Heart left ventricle (tissue), 16 donors: ENCODE results near the gene ADNP. TPM values are rescaled to one million over a fixed set of nuclear protein-coding genes. Genes with fewer than 3 reads are reported as not detected.

Source experiments
- ATAC-seq, 4 donors: fragments of 200-7000 bp; cut with Tn5 transposase; one replicate each; pipeline ENCODE4 v1.9.1; 2020 to 2022; ENCODE audit warnings: moderate library complexity in 4 of 4, mild to moderate bottlenecking in 3 of 4, moderate number of reproducible peaks in 1 of 4
- DNase-seq, 5 donors: peaks; one replicate each; pipeline ENCODE4 v3.0.0-alpha.2; 2020
- H3K27ac ChIP-seq, 12 donors: fragments of 200-600 bp; sonication (generic) in 4 of 12; one replicate each; pipeline versions ENCODE4 v1.5.0 to v1.8.0; 2016 to 2022; ENCODE audit warnings: mild to moderate bottlenecking in 2 of 12
- H3K27me3 ChIP-seq, 9 donors: fragments of 200-600 bp; sonication (generic) in 2 of 9; one replicate each; pipeline versions ENCODE4 v1.5.1 to v1.8.0; 2016 to 2022; ENCODE audit warnings: mild to moderate bottlenecking in 3 of 9
- H3K36me3 ChIP-seq, 9 donors: fragments of 200-600 bp; sonication (generic) in 2 of 9; one replicate each; pipeline versions ENCODE4 v1.5.0 to v1.8.0; 2018 to 2022; ENCODE audit warnings: mild to moderate bottlenecking in 2 of 9
- H3K4me1 ChIP-seq, 12 donors: fragments of 200-600 bp; sonication (generic) in 4 of 12; one replicate each; pipeline versions ENCODE4 v1.5.0 to v1.8.0; 2016 to 2022; ENCODE audit warnings: mild to moderate bottlenecking in 3 of 12
- H3K4me3 ChIP-seq, 12 donors: fragments of 200-600 bp; sonication (generic) in 4 of 12; one replicate each; pipeline versions ENCODE4 v1.5.0 to v1.8.0; 2017 to 2022; ENCODE audit warnings: mild to moderate bottlenecking in 9 of 12, moderate library complexity in 4 of 12
- H3K9me3 ChIP-seq, 12 donors: fragments of 200-600 bp; sonication (generic) in 4 of 12; one replicate each; pipeline versions ENCODE4 v1.5.0 to v1.8.0; 2016 to 2022; ENCODE audit warnings: mild to moderate bottlenecking in 1 of 12
- POLR2A ChIP-seq, 2 donors: fragments of 450-650 bp; IDR thresholded peaks; one replicate each; pipeline ENCODE4 v1.6.1; 2017; ENCODE audit warnings: antibody characterized with exemption in 2 of 2, mild to moderate bottlenecking in 2 of 2, moderate library complexity in 2 of 2
- WGBS, 4 donors: extraction: QIAGEN DNeasy Blood & Tissue Kit in 2 of 4; methylation state at CpG; one replicate each; pipeline versions ENCODE4 v1.1.5 to v1.1.7; 2013 to 2018; 5-methylcytosine and 5-hydroxymethylcytosine counted together
- intact Hi-C, 10 donors: fragments of 100-400 bp; cut with DNase I; formaldehyde crosslinking; loops; one replicate each; pipeline versions ENCODE4 v1.11.1 to v1.14.2; 2022
- polyA plus RNA-seq, 2 donors: library from polyadenylated mRNA; stranded (reverse); fragments of 200-250 nt; gene quantifications; one replicate each; pipeline ENCODE4 v1.2.3, GENCODE V29; 2013
- total RNA-seq, 9 donors: library from RNA; depleted of rRNA in 2 of 9; stranded (reverse); fragments of >200 nt in 2 of 9; fragmentation: NEBNext Ultra II Directional in 3 of 9; extraction: Animal tissue kit (Norgen Biotek cat#: 25700) in 3 of 9; gene quantifications; one replicate each; pipeline versions ENCODE4 v1.1.0 to v1.2.4, GENCODE V29; 2016 to 2023
- TF ChIP-seq, protein P1 (sequence below), 12 donors: fragments of 200-600 bp; sonication (generic) in 4 of 12; IDR thresholded peaks; one replicate each; pipeline versions ENCODE4 v1.5.0 to v1.8.0; 2018 to 2022; ENCODE audit warnings: antibody characterized with exemption in 12 of 12, mild to moderate bottlenecking in 5 of 12
- donor health status: ischemic (EF 13 %, LVEDD 7.1; RV severe dilation, severe dysfunction).
- donor health status: healthy with polysubstance abuse.
- donor health status: DM: no; HTN: yes; CAD: no.
- donor health status: DM: no; HTN: no; CAD: no.
- donor health status: ischemic (EF 25% LVEDD 6.9; RV normal size, moderate dysfunction).
- donor health status: ischemic (EF 25% LVEDD 5.7; RV mildly dilated, moderate dysfunction).
- donor health status: healthy.
- donor health status: DM: yes; HTN: yes; CAD: no.
- donor health status: ischemic (EF 35%, LVEDD 5.7; RV mildly dilated, moderate dysfunction).
- donor health status: nonischemic (EF 11% LVEDD 7.7; RV severe dilation, severe dysfunction).
- donor health status: DM: yes; HTN: yes; CAD: no.
- donor health status: PGD.
- donor health status: ischemic (EF 29% LVEDD 5.4; RV normal size, mild dysfunction).
- donor health status: nonischemic (EF 23%, LVEDD 6.1; RV moderate dilation, normal function).

Gene ADNP
- total and polyA plus RNA-seq, 11 donors = 18.1 to 50.6 (median 30.5) TPM

DNA sequence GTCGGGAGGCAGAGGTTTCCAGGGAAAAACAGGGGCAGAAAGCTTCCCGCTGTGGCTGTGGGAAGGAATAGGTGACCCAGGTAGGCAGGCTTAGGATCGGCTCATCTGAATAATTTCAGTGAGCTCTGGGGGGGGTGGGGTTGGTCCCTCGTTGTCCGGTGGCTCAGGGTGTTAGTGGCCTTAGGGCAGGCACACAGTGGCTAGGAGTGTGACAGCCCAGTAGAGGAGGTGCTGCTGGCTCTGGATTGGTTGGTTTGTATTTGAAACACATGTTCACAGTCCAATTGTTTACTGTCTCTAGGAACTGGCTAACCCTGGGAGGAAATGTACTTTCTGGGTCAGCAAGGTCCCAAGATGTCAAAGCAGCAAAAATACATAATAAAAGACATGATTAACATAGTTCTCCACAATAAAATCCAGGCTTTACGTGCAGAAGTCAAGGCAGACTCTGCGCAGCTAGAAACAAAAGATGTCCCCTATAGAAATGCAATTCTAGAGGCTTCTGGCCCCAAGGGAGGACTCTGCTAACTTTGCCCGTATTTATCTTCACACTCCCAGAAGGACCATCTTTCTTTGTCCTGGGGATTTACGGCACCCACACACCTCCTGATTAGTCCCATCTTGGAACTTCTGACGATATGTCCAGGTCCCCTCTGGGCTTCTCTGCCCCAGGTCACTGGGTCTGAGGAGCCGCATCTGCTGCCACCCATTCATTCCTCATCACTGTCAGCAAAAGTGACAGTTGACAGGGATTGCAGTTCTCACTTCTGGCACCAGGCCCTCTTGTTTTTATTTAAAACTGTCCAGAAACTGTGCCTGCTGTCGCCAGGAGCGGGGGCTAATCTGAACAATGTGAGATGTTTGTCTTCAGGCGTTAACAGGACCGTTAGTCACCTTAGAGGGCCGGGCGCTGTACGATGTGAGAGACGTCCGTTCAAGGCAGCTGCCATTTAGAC lies 46.1 kb upstream of the ADNP start:
- WGBS, 4 donors = 40 to 53% (median 41%) methylated on average over 20 of the region's 20 CpGs
- Histone ChIP-seq H3K27me3 (peaks cover 0 to 36% (median 12%) of the 10 kb centered on the region in 9 donors), H3K27ac (no peak overlapping the region), H3K4me1 (peaks cover 0 to 10% (median 0%) of the 10 kb centered on the region in 12 donors), H3K36me3 (no peaks in the 10 kb centered on the region), H3K9me3 (peaks cover 0 to 6% (median 0%) of the 10 kb centered on the region in 12 donors), H3K4me3 (no peak overlapping the region)
- DNase-seq (no peak), ATAC-seq (no peak)
- TF ChIP-seq POLR2A (IDR thresholded peaks at IDR 0.05) = no peak
- TF ChIP-seq, protein P1, sequence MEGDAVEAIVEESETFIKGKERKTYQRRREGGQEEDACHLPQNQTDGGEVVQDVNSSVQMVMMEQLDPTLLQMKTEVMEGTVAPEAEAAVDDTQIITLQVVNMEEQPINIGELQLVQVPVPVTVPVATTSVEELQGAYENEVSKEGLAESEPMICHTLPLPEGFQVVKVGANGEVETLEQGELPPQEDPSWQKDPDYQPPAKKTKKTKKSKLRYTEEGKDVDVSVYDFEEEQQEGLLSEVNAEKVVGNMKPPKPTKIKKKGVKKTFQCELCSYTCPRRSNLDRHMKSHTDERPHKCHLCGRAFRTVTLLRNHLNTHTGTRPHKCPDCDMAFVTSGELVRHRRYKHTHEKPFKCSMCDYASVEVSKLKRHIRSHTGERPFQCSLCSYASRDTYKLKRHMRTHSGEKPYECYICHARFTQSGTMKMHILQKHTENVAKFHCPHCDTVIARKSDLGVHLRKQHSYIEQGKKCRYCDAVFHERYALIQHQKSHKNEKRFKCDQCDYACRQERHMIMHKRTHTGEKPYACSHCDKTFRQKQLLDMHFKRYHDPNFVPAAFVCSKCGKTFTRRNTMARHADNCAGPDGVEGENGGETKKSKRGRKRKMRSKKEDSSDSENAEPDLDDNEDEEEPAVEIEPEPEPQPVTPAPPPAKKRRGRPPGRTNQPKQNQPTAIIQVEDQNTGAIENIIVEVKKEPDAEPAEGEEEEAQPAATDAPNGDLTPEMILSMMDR (IDR thresholded peaks at IDR 0.05) = no peak
- intact Hi-C loops = no loop called here

DNA sequence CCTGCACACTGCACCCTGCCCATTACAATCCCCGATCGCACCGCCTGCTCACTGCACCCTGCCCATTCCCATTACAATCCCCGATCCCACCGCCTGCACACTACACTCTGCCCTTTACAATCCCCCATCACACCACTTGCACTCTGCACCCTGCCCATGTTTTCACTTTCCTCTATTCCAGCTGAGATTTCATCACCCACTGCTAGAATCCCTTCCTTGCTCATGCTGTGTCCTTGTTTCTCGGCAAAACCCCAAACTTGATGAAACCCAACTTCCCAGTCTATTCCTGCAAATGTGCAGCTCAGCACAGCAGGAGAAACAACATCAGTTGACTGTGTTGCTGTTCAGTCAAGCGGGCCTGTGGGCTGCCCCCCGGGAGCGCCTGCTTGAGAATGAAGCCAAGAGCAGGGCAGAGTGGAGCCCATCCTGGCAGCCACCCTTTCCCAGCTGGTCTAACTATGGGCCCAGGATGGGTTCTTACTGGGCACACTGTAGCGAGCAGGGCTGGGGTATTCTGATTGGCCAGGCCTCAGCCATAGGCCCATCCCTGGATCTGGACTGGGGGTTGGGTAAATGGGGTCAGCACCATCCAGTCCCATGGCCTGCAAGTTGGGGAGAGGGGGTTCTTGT lies 44.6 kb upstream of the ADNP start:
- intact Hi-C loops = no loop called here
- no peak for ATAC-seq
- WGBS, 4 donors = 88 to 92% (median 88%) methylated on average over 10 of the region's 10 CpGs

DNA sequence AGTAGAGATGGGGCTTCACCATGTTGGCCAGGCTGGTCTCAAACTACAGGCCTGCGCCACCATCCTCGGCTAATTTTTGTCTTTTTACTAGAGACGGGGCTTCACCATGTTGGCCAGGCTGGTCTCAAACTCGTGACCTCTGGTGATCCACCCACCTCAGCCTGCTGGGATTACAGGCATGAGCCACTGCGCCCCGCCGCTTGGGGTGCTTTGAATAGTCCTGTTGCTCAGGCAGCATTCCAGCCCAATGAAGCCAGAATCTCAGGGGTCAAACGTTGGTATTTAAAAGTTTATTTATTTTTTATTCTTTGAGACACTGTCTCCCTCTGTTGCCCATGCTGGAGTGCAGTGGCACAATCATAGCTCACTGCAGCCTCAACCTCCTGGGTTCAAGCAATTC lies 38.7 kb upstream of the ADNP start:
- no peaks in the 10 kb centered on the region for H3K36me3 ChIP-seq
- H3K4me1 ChIP-seq = no peaks in the 10 kb centered on the region
- peaks cover 0 to 5% (median 0%) of the 10 kb centered on the region in 12 donors for H3K9me3 ChIP-seq
- no peak for TF ChIP-seq POLR2A (IDR thresholded peaks at IDR 0.05)
- TF ChIP-seq, protein P1 (IDR thresholded peaks at IDR 0.05) = no peak
- no peak for DNase-seq
- intact Hi-C loops = no loop called here
- no peak for ATAC-seq
- H3K27ac ChIP-seq = no peak overlapping the region
- 76 to 86% (median 81%) methylated on average over 8 of the region's 8 CpGs for WGBS, 4 donors
- peaks cover 0 to 3% (median 0%) of the 10 kb centered on the region in 9 donors for H3K27me3 ChIP-seq
- no peak overlapping the region for H3K4me3 ChIP-seq

More for the DNA sequence above, 44.6 kb upstream of the ADNP start:
- no peak for DNase-seq
- no peaks in the 10 kb centered on the region for H3K4me1 ChIP-seq
- no peak for TF ChIP-seq POLR2A (IDR thresholded peaks at IDR 0.05)
- TF ChIP-seq, protein P1 (IDR thresholded peaks at IDR 0.05) = no peak
- no peak overlapping the region for H3K27ac ChIP-seq
- no peaks in the 10 kb centered on the region for H3K36me3 ChIP-seq
- peaks cover 0 to 24% (median 5%) of the 10 kb centered on the region in 9 donors for H3K27me3 ChIP-seq
- H3K4me3 ChIP-seq = no peak overlapping the region
- peaks cover 0 to 6% (median 0%) of the 10 kb centered on the region in 12 donors for H3K9me3 ChIP-seq

DNA sequence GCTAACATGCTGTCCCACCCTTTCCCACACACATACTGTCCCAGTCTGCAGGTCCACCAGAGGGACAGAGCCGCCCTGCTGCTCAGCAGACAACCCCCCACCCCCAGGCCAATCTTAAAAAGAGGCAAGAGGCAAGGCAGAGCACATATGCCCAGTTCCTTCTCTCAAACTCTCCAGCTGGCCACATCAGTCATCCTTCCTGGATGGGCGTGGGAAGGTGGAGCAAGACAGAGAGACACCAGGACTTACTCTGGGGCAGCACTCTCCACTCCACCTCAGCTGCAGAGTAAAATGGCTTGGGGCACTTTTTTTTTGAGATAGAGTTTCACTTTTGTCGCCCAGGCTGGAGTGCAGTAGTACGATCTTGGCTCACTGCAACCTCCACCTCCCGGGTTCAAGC lies 38.2 kb upstream of the ADNP start:
- H3K9me3 ChIP-seq = peaks cover 0 to under 1% (median 0%) of the 10 kb centered on the region in 12 donors
- DNase-seq (no peak), ATAC-seq (no peak)
- H3K4me1 ChIP-seq = no peaks in the 10 kb centered on the region
- peaks cover 0 to 3% (median 0%) of the 10 kb centered on the region in 9 donors for H3K27me3 ChIP-seq
- TF ChIP-seq, protein P1 (IDR thresholded peaks at IDR 0.05) = no peak
- TF ChIP-seq POLR2A (IDR thresholded peaks at IDR 0.05) = no peak
- H3K27ac ChIP-seq = no peak overlapping the region
- 73 to 90% (median 86%) methylated on average over 5 of the region's 5 CpGs for WGBS, 4 donors
- H3K4me3 ChIP-seq = no peak overlapping the region
- intact Hi-C loops = no loop called here
- no peaks in the 10 kb centered on the region for H3K36me3 ChIP-seq
